Right renal cortex interstitium (tissue), 3 donors: Measurements from ENCODE around the gene SH3RF3. TPM values are rescaled to one million over a fixed set of nuclear protein-coding genes. Genes with fewer than 3 reads are reported as not detected.

Experiments
- DNase-seq, 3 donors: peaks; one replicate each; pipeline ENCODE4 v3.0.0-alpha.2; 2013; ENCODE audit warnings: low read depth in 3 of 3, low spot score in 2 of 3
- polyA plus RNA-seq, 3 donors: library from polyadenylated mRNA; unstranded; fragments of 120-200 nt; gene quantifications; one replicate each; pipeline ENCODE4 v1.2.1, GENCODE V29; 2013; ENCODE audit not compliant: insufficient read length in 3 of 3

SH3RF3 gene
- polyA plus RNA-seq, 3 donors = 4.3 to 4.5 (median 4.3) TPM

DNA sequence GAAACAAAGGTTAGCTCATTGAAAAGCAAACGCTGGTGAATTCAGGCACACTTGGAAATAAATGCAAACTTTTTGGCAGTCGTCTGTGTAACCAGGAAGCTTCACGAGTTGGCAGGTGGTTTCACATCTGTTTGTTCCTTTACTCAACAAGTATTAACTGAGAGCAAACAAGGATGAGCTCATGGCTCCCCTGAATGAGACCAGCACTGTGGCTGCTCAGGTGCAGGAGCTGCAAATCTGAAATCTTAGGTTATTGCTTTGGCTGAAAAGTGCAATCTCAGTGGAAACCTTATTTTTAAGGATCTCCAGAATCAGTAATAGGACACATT lies 46.3 kb downstream of the SH3RF3 start:
- DNase-seq = no peak

DNA sequence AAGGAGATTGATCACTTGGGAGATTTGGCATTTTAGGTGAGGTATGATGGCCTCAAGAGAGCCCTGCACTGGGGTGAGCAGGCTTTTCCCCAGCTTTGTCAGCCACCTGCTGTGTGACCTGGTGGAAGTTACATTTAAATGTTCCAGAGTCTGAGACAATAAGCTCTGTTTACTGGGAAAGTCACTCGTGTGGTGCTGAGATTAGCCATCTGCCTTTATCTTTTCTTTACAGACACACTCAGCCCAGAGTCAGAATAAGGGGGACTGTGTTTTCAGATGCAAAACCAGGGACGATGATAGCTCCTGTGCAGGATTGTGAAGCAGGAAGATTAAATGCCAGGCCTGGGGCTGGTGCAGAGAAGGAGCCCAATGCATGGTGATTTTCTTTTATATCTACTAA lies 47.9 kb downstream of the SH3RF3 start:
- no peak for DNase-seq

DNA sequence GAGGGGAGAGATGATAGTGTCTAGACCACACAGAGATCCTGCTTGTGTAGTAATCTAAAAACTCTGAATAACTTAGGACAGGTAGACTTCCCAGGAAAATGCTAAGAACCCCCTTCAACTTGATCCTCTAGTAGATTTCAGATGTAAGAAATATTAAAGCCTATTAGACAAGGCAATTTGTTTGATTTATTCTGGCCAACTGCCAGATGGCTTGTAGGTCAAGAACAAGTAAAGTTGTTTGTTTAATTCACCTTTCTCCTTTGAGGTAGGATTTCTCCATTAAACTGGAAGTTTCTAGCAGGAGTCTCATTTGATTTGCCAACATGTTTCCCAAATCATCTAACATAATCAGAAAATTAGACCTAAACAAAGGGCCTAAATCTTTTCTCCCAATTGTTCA lies 48.6 kb downstream of the SH3RF3 start:
- no peak for DNase-seq

DNA sequence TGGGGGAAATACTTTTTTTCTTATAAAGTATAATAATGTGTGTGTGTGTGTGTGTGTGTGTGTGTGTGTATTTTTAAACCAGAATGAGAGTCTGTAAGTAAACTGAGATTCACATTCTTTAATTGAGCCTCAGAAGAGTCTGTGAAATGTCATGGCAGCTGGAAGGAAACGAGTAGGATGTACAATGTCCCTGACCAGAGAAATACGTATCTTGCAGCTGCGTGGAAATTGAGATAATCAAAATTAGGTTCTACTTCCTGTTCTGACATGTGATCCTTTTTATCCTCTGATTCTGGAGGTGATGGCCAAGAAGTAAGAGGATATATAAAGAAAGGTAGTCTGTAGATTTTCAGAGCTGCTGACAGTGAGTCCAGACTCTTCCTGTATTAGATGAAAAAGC lies 50.0 kb downstream of the SH3RF3 start:
- DNase-seq = no peak

DNA sequence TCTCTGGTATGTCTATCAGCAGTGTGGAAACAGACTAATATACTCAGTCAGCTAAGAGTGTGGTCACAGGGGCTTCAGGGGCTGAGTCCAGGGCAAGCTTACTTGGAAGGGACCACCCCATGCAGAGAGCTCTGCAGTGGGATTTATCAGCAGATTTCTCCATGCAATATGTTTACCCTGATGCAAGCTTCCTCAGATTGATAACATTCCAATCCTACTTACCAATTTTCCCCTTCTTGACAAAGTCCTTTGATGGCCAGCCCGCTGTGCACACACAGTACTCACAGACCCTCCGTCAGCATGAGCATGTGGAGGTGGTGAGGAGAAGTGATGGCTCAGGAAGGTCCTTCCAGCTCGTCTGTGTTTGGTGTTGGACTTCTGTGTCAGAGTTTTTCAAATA lies 51.8 kb downstream of the SH3RF3 start:
- DNase-seq = no peak

DNA sequence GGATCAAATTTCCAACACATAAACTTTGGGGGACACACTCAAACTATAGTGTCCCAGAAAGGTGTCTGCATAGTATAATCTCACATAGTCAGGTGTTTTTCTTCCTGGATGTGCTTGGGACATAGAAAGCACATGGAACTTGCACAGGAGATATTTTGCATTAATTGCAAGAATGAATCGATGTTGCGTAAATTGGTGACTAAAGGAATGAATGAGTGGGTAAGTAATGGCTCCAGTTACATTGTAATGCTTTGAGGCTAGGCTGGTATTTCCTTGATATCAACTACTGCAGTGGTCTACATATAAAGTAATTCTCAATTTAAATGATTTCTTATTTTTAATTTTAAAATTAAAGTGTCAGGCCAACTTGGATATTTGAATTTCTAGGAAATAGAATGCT lies 53.4 kb downstream of the SH3RF3 start:
- DNase-seq = no peak

DNA sequence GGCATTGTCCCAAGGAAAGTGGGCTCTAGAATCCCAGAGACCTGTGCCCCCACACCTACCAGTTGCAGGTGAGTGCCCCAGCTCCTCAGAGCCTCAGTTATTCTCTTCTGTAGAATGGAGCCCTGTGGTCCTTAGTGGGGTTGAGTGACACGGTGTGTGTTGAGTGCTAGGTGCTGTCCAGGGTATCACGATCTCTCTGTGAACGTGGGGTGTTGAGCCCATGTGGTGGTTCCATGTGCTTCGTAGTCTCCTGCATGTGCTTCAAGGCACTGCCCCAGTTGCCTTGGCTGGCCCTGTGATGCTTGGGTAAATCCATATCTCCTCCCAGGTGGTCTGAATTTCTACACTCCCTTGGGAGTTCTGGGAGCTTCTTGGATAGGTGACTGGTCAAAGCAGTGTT lies 54.9 kb downstream of the SH3RF3 start:
- DNase-seq = no peak

DNA sequence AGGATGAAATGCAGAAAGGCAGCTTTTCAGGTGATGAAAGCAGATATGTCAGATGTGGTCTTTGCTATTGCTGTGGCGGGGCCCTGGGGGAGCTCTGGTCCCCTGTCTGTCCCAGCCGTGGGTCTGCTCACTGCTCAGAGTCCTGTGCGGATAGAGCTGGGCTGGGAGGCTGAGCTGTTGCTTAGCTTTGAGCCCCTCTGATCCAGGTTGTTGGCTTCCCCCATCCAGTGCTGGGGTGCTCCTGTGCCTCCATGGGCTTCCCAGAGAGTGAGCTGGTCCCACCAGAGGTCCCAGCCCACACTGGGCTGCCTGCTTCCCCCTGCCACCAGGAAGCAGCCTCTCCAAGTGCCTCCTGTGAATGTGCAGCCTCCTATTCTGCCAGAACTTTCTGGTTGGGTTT lies 55.4 kb downstream of the SH3RF3 start:
- no peak for DNase-seq

DNA sequence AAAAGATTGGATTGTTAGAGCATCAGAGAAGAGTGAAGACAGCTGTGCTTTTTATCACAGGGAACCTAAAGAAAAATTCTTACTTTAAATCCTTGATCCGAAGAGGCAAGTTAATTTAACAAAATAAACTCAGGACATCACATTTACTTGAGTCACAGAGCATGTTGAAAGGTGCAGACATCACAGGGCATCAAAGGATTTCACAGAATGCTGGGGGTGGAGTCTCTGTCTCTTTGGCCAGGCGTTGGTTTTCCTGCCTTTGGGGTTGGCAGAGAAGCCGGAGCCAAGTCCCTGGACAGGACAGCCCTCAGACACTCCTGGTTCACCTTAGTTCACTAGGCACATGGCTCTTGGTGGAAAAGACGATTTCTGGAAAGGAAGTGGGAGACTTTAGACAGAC lies 56.3 kb downstream of the SH3RF3 start:
- no peak for DNase-seq

DNA sequence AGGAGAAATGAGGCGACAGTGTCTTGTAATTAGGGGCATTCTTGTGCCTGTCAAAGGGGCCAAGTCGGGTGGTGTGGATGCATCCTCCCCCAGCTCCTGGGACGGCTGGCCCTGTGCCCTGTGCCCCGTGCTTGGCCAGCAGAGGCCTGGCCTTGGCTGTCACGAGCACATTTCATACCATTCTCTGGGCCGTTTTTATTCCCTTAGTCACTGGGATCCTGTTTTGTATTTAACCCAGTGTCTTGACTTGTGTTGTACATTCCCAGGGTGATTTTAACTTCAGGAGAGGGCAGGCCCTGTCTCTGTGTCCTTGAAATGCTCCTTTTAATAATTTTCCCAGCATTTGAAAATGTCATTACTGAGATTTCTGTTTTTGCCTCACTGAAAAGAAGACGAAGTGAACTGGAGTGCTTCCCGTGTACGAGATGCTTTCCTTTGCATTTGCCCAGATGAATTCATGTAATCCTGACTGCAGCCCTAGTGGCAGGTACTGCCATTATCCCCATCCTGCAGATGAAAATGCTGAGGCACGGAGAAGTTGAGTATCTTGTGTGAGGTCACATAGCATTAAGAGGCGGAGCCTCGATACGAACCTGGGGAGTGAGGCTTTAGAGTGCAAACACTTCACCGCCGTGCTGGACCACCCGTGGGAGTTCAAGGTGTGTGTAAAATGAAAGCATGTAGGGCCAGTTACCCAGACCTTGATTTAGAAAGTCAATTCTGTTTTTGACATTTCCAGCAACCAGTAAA lies 57.0 kb downstream of the SH3RF3 start:
- no peak for DNase-seq

DNA sequence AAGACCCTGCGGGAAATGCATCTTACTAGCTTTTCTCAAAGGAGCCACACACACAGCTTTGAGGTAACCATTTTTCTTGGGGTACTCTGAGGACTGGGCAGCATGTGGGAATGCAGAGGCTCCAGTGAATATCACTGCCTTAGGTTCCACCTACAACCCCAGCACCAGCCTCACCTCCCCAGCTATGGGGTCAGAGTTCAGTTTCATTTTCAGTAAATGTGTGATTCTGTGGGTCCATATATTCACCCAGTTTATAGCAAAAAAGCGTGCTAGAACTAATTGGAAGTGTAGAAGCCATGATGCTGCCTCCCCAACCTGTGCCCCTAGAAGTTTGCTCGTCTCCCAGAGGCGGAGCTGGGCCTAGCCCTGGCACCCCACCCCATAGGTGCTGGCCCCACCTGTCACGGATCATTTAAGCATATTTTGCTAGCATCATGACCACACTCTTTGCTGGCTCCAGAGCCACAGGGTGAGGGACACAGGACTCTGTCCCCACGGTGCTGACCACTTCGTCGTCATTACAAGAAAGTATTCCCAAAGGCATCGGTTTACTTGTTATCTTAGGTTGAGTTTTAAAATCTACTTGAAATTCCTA lies 57.7 kb downstream of the SH3RF3 start:
- DNase-seq = no peak

DNA sequence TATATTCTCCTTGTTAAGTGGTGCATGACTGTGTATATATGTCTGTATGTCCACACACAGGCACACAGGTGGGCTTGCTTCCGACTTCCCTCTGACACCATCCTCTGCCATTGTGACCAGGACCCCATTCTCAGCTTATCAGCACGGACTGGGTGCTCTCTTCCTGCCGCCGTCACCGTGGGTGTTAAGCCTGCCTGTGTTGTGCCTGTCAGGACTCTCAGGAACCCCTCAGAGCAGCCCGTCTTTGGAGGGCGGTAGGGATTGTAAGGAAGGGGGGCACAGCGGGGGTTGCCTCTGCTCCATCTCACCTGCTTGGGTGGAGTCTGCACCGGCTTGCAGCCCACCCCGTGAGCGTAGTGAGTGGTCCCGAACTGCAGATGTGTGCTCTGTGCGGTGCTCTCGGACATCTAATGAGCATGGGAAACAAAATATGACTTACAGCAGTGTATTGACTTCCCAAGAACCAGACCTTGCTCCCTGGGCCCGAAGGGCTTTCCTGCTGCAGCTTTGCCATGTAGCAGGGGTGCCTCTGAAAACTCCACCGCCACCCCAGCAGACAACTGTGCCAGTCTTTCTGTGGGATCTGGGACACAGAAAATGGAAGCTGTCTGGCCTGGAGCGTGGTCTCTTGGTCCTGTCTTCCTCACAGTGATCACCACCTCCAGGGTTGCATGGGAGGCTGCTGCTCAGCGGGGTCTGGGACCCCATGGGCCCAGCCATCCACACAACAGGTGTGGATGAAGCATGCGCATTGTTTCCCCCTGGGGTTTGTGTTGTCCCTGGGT lies 58.9 kb downstream of the SH3RF3 start:
- DNase-seq = no peak

DNA sequence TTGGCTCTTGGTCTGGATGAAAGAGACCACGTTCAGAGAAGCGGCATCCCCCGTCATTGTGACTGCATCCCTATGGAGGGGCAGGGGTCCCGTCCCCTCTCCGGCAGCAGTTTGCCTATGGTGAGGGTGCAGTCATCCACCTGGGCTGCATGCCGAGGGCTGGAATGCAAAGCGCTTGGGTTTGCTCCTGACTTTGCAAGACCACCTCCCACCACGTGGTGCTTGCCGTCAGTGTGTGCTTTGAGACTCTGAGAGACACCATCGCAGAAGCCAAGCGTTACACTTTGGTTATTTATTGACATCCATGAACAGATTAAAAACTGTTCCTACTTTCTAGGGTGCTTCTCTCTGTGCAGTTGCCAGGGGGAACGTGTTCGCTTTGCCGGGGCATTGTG lies 59.5 kb downstream of the SH3RF3 start:
- no peak for DNase-seq

DNA sequence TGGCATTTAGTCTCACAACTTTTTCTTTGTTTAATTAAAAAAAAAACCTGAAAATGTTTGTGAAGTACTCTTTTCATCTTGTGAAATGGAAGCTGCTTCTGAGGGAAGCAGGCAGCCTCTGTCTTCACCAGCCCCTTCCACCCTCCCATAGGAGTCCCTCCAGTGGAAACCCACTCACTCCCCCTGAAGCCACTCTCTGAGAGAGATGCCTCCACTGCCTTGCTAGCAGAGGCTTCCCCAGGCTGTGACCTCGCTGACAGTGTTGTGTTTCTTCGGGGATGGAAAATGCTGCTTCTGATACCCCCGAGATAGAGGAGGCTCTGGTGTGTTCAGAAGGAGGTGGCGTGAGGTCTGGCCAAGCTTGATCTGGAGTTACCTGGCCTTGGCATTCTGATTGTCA lies 59.9 kb downstream of the SH3RF3 start:
- DNase-seq = no peak

DNA sequence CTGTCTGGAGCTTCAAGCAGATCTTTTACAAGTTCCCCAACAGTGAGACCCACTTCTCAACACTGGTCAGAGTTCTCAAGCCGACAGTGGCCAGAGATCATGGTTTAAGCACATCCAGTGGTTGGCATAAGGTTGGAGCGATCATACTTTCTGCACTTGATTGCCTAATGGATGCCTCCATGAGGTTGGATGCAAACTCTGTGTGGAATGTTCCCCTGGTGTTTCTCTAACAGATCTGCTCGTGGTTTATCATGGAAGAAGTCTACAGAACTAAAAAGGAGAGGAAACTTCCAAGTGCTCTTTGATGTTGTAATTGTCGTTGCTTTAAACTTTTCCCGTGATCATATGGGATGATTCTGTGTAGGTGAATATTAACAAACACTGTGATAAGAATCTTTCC lies 60.7 kb downstream of the SH3RF3 start:
- DNase-seq = no peak

DNA sequence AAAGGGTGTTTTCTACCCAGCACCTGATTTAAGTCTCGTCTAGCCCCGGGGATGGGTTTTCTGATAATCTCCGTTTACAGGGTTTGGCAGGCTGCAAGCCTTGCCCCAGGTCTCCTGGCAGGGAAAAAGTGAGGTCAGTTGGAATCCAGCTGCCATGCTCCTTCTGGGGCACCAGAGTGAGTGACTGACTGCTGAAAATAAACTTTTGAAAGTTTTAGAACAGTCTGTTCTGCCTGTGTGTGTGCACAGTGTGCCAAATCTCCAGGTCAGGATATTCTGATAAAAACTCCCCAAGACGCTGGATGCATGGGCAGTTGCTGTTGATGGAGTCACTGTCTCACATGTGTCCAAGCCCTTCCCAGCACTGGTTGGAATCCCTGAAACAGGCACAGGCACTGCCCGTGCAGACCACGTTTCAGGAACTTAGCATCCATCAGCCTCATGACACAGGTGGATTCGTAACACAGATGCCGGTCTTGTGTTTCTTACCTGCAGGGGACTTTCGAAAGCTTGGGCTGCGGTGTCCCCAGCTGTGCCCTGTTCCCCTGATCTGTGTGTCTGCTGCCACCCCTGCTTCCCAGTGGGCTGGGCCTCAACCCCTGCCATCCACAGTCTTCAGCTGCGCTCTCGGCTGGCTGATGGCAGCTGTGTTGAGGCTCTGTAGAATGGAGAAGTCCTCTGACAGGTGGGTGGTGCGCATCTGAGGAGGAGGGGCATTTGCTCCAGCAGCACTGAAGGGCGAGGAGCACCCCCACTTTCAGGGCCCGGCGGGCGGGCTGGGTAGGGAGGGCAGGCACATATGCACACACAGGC lies 65.0 kb downstream of the SH3RF3 start:
- DNase-seq = no peak

DNA sequence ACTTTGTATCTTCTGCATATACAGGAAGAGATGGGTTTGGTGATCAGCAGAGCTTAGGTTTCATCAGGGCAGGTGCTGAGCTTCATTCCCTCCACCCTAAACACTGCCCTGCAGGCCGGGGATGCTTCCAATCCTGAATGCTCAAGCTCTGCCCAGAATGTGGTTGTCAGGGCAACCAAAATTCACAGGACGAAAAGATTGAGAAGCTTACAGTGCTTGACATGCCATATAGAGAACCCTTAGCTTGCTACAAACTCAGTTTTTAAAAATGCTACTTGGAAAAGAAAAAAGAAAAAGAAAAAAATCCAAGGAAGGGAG lies 65.6 kb downstream of the SH3RF3 start:
- DNase-seq = no peak

DNA sequence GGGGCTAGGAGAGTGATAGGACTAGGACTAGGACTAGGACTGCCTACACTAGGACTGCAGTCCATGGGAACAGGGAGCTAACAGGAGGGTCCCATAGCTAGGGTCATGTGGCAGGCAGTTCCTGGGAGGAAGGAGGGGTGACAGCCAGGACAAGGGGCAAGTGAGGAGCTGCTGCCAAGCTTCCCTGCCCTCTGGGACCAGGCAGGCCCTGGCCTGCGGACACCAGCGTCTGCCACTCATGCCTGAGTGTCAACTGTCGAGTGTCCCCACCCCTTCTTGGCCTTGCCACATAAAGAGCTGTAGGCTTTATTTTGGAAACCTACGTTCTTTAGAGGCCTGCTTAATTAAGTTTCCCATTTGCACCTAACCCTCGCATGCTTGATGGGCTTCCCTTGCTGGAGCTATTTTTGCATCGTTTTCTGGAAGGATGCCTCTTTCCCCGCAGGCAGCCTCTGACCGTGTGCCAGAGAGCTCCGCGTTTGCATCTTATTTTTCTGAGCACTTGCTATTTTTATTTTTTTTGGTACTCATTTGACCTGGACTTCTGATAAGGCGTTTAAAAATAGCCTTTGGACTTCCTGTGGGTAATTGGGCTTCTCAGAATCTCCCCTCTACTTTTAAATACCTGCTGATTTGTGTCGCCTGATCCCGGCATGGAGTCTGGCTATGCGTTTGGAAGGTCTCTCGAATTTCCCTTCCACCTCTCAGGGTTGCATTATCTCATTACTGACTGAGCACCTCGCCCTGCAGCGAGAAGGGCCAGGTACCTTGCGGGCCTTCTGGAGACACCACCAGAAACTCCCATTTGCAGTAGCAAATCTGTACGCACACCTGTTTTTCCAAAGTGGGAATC lies 66.4 kb downstream of the SH3RF3 start:
- no peak for DNase-seq

DNA sequence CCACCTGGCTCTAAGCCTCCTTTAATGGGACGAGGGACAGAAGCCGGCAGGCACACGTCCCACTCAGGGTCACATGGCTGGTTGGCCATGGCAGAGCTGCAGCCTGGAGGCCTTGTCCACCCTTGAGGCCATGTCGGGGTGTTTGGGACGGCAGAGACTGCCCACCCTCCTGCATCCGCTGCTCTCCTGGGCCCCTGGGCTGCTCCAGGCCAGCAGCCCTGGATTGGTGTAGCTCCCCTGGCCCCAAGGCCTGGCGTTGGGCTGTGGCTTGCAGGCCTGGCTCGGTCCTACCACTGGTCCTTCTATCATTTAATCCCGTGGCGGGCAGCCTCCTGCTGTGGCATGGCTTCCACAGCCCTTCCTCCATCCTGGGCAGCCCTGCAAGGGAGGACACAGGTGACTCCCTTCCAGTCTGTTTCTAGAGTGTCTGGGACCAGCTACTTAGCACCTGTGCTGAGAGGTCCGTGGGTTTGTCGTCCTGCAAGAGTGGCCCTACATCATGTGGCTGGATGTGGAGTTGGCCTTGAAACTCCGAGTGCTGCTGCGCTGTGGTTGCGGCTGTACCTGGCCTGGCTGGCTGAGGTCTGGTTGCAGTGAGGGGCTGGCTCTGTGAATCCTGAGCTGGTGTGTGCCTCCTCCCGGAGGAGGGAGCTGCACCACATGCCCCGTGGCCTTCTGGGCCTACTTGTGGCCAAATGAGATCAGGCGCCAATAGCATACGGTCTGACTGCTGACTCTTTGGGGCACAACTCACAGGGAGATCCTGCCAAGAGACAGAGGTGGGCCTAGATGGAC lies 67.3 kb downstream of the SH3RF3 start:
- DNase-seq = no peak
